HL-60 (cell line): Measurements from ENCODE around the gene SSX2IP.

Experiments
- CTCF ChIP-seq: IDR thresholded peaks from one replicate; pipeline ENCODE4 v1.5.1; 2011; ENCODE audit warnings: low read length, control low read depth, inconsistent platforms; ENCODE audit not compliant: insufficient read depth
- GABPA ChIP-seq: IDR thresholded peaks from 2 replicates; pipeline ENCODE4 v1.6.1; 2012; ENCODE audit warnings: low read depth
- POLR2AphosphoS5 ChIP-seq: IDR thresholded peaks from 2 replicates; pipeline ENCODE4 v1.6.1; 2012; ENCODE audit warnings: low read depth
- REST ChIP-seq: IDR thresholded peaks from 2 replicates; pipeline ENCODE4 v1.6.1; 2012; ENCODE audit warnings: low read depth; ENCODE audit not compliant: insufficient replicate concordance
- SPI1 ChIP-seq: IDR thresholded peaks from 2 replicates; pipeline ENCODE4 v1.6.1; 2012; ENCODE audit warnings: low read depth, mild to moderate bottlenecking, borderline replicate concordance

DNA sequence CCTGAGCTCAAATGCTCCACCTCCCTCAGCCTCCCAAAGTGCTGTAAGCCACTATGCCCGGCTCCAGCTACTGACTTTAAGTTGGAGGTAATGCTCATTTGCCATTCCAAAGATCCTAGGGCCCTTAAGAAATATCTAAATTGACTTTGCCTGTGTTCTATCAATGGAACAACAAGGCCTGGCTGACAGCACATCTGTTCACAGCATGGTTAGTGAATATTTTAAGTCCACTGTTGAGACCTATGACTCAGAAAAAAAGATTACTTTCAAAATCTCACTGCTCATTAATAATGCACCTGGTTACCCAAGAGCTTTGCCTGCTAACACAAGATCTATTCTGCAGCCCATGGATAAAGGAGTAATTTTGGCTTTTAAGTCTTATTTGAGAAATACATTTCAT lies 3.5 kb upstream of the SSX2IP start:
- TF ChIP-seq CTCF (no peak), POLR2AphosphoS5 (no peak), SPI1 (no peak), GABPA (no peak), REST (no peak)
